ENCODE measurements around the gene PI4KB. TPM values are rescaled to one million over a fixed set of nuclear protein-coding genes. Genes with fewer than 3 reads are reported as not detected.

PI4KB gene
- total and polyA plus RNA-seq, 2 of the 13 experiments (the other 11 are each of a cell fraction or from before 2014, with no cell fraction given) = 19.5 to 29.3 TPM

DNA sequence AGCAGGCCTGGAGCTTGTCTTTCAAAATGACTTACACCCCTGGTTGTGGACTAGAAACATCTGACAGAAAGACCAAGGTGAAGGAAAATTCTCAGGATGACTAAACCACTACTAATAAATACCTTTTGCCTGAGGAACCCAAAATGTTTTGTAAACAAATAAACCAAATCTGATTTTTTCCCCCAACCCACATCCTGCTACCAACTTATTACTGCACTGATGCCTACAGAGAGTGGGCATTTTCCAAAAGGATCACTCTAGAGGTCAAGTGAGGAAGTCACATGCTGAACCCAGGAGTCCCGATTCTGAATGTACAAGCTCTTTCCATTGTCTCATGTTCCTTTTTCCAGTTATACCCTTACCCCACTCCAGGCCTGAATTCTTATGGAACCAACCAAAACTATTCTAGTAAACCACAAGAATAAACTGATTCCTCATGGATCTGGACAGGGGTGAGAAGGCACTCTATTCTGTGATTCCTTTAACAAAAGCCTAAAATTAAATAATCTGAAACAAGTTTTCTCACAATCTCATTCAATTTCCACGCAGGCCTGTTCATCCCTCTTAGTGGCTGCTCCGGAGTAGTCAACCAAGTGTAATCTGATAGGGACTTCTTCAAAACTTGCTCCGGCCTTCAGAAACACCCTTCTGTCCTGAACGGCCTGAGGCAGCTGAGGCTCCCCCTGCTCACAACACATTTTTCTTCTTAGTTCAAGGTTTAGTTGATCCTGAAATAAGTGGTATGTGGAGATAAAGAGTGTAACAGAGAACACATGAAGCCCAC lies 1.4 kb downstream of the PI4KB start:
- Histone ChIP-seq H2AFZ (ENCODE audit: low read length) (no peak overlapping the region), H3K36me3 (replicated peaks in 1 of 2; ENCODE audit: control insufficient read depth in 1 of 2, insufficient read depth in 2 of 2, low read length in 2 of 2) (peaks cover 3 to 6% of the 10 kb centered on the region in 2 experiments; a peak in 3 of 5 replicates), H4K20me1 (ENCODE audit: insufficient read depth, low read length) (no peaks in the 10 kb centered on the region), H3K9ac (ENCODE audit: insufficient read depth, low read depth, low read length) (peak overlapping the region; percentile 87; the same call in 1 of the 2 replicates), H3K79me2 (ENCODE audit: insufficient read depth, low read length) (peaks cover 18% of the 10 kb centered on the region), H3K27ac (ENCODE audit: extremely low read length, insufficient read depth, low read length) (no peak overlapping the region), H3K9me3 (ENCODE audit: low read length) (no peaks in the 10 kb centered on the region), H3K4me3 (replicated peaks in 1 of 3; ENCODE audit: insufficient read depth in 1 of 3, low read depth in 2 of 3, low read length in 3 of 3) (peak overlapping the region; percentile 78 to 82 (median 79)), H3K4me1 (ENCODE audit: insufficient read depth, low read length) (peaks cover 33% of the 10 kb centered on the region), H3K4me2 (ENCODE audit: low read depth, low read length) (peak overlapping the region; percentile 92), H3K27me3 (ENCODE audit: control insufficient read depth in 1 of 2, insufficient read depth in 2 of 2, low read length in 2 of 2) (no peaks in the 10 kb centered on the region; a peak in 1 of 5 replicates)
- no peak for TF ChIP-seq TEAD3 (CRISPR knock-in tag; optimal IDR thresholded peaks at IDR 0.05; ENCODE audit: borderline replicate concordance)
- TF ChIP-seq ZBTB21 (CRISPR knock-in tag; IDR thresholded peaks at IDR 0.05) = no peak
- DNase-seq (ENCODE audit: low spot score) (no peak), FAIRE-seq (no peak), ATAC-seq (no peak)
- TSS peak; percentile 64 for BruUV-seq (replicated peaks)
- 66% methylated on average over 5 of the region's 5 CpGs for whole genome bisulfite sequencing (ENCODE audit: low lambda C conversion rate)
- intact Hi-C loops (cut with micrococcal nuclease; ENCODE audit: unreplicated experiment) = no loop called here
- in situ Hi-C loops (cut with HindIII; ENCODE audit: extremely low pct_ligation_motif_present, low pct_unique_long_range_greater_than_20kb) = no loop called here
- ChIA-PET POLR2A (interaction anchor here (0.9 to 2.5 kb wide), 3 partner anchors 12 to 25 kb away, joined by 3 to 21 read pairs (median 19); no protein-coding TSS in a partner anchor), CTCF (ENCODE audit: low intra/inter-chr PET ratio, low total read pairs) (no interaction called here)

DNA sequence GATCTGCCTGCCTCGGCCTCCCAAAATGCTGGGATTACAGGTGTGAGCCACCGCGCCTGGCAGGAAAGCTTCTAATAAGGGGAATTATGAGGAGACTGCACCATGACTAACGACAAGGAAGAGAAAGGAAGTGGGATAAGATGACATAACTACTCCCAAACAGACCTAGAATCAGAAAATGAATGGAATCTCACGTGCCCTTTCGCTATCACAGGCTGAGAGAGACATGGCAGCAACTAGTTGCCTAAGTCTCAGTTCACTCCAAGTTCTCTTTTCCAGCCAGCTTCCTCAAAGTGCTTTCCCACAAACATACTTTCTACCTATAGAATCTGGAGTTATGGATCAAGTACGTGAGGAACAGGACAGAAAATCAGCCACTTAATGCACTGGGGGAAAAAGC lies 2.0 kb downstream of the PI4KB start:
- Histone ChIP-seq H3K27ac (ENCODE audit: extremely low read length, insufficient read depth, low read length) (no peak overlapping the region), H3K4me3 (replicated peaks in 1 of 3; ENCODE audit: insufficient read depth in 1 of 3, low read depth in 2 of 3, low read length in 3 of 3) (no peak overlapping the region), H3K9ac (ENCODE audit: insufficient read depth, low read depth, low read length) (no peak overlapping the region), H2AFZ (ENCODE audit: low read length) (no peak overlapping the region), H4K20me1 (ENCODE audit: insufficient read depth, low read length) (no peaks in the 10 kb centered on the region), H3K27me3 (ENCODE audit: control insufficient read depth in 1 of 2, insufficient read depth in 2 of 2, low read length in 2 of 2) (no peaks in the 10 kb centered on the region; a peak in 1 of 5 replicates), H3K9me3 (ENCODE audit: low read length) (no peaks in the 10 kb centered on the region), H3K4me1 (ENCODE audit: insufficient read depth, low read length) (peaks cover 33% of the 10 kb centered on the region), H3K4me2 (ENCODE audit: low read depth, low read length) (0 out of 2 replicates have a peak overlapping the region, but pooled peaks have one; percentile 92), H3K36me3 (replicated peaks in 1 of 2; ENCODE audit: control insufficient read depth in 1 of 2, insufficient read depth in 2 of 2, low read length in 2 of 2) (peaks cover 3 to 6% of the 10 kb centered on the region in 2 experiments; a peak in 4 of 5 replicates), H3K79me2 (ENCODE audit: insufficient read depth, low read length) (peaks cover 18% of the 10 kb centered on the region)
- FAIRE-seq (no peak), DNase-seq (ENCODE audit: low spot score) (no peak), ATAC-seq (no peak)
- ChIA-PET POLR2A (no interaction called here), CTCF (ENCODE audit: low intra/inter-chr PET ratio, low total read pairs) (no interaction called here)
- in situ Hi-C loops (cut with HindIII; ENCODE audit: extremely low pct_ligation_motif_present, low pct_unique_long_range_greater_than_20kb) (no loop called here), intact Hi-C loops (cut with micrococcal nuclease; ENCODE audit: unreplicated experiment) (no loop called here)
- BruUV-seq (replicated peaks) = no TSS peak
- TF ChIP-seq, protein P1, sequence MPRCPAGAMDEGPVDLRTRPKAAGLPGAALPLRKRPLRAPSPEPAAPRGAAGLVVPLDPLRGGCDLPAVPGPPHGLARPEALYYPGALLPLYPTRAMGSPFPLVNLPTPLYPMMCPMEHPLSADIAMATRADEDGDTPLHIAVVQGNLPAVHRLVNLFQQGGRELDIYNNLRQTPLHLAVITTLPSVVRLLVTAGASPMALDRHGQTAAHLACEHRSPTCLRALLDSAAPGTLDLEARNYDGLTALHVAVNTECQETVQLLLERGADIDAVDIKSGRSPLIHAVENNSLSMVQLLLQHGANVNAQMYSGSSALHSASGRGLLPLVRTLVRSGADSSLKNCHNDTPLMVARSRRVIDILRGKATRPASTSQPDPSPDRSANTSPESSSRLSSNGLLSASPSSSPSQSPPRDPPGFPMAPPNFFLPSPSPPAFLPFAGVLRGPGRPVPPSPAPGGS (CRISPR knock-in tag; IDR thresholded peaks at IDR 0.05) = no peak
- 98% methylated on average over 7 of the region's 7 CpGs for WGBS (ENCODE audit: low lambda C conversion rate)

All from HepG2 (cell line).